Lower leg skin (tissue), 3 donors: ENCODE results near the gene THSD1.

ENCODE experiments used
- POLR2A ChIP-seq, 2 donors: fragments of 450-650 bp; IDR thresholded peaks; one replicate each; pipeline ENCODE4 v1.6.1; 2016 to 2017; ENCODE audit warnings: antibody characterized with exemption in 2 of 2, mild to moderate bottlenecking in 1 of 2, moderate library complexity in 1 of 2
- TF ChIP-seq, protein P1 (sequence below), 3 donors: fragments of 450-650 bp; IDR thresholded peaks; one replicate each; pipeline ENCODE4 v1.5.1; 2016; ENCODE audit warnings: antibody characterized with exemption in 3 of 3, mild to moderate bottlenecking in 3 of 3, moderate library complexity in 2 of 3

DNA sequence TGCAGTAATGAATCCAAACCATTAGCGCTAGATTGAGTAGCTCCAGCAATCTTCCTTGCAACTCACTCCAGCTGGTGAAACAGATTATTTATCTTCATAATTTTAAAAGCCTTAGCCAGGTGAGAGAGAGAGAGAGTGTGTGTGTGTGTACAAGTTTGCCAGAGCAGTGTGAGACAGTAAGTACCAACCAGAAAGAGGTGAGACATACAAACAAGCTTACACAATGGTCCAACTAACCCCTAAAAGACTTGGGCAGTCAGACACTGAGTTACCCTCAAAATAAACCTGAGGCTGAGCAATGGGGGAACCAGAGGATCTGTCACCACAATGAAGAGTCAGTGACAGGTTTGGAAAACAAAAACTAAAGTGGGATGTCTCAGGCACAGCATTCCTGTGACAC is 8.1 kb upstream of the THSD1 start:
- TF ChIP-seq, protein P1, sequence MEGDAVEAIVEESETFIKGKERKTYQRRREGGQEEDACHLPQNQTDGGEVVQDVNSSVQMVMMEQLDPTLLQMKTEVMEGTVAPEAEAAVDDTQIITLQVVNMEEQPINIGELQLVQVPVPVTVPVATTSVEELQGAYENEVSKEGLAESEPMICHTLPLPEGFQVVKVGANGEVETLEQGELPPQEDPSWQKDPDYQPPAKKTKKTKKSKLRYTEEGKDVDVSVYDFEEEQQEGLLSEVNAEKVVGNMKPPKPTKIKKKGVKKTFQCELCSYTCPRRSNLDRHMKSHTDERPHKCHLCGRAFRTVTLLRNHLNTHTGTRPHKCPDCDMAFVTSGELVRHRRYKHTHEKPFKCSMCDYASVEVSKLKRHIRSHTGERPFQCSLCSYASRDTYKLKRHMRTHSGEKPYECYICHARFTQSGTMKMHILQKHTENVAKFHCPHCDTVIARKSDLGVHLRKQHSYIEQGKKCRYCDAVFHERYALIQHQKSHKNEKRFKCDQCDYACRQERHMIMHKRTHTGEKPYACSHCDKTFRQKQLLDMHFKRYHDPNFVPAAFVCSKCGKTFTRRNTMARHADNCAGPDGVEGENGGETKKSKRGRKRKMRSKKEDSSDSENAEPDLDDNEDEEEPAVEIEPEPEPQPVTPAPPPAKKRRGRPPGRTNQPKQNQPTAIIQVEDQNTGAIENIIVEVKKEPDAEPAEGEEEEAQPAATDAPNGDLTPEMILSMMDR (IDR thresholded peaks at IDR 0.05), result no peak
- no peak for TF ChIP-seq POLR2A (IDR thresholded peaks at IDR 0.05)
